ENCODE measurements around the gene LEMD2. TPM values are rescaled to one million over a fixed set of nuclear protein-coding genes. Genes with fewer than 3 reads are reported as not detected.

LEMD2 gene
- total RNA-seq, 6 experiments from 2014 or later, result 17.8 to 28.0 (median 21.8) TPM

DNA sequence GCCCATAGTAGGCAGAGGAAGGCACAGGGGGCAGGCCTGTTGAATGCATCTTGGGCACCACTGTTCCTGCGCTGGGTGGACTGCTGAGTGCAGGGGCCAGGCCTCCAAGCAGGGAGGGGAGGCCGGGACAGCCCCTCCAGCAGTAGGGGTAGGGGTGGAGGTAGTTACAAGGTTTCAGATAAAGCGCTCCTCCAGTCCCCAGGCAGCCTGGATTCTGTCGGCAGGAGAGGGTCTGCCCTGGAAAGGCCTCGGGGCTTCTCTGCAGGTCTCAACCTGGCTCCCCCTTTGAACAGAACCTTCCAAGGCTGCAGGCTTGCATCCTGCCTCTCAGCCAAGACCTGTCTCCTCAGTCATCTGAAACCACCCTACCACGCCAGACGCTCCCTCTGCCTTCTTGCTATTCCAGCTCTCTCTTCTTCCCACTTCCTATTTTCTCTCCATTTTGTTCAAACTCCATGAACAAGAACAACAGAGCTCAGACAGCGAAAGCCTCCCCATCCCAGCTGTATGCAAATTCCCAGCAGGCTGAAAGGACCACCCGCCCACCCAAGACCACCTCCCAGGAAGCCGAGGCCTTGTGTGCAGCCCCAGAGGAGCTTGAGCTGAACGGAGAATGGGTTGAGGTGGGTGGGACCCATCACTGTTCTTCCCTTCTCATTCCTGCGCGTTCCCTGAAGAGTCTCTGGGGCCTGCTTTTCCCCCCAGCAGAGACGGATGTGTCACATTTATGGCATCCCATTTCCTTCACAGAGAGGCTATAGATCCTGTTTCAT lies 13.4 kb upstream of the LEMD2 start:
- no peaks in the 10 kb centered on the region for H3K36me3 ChIP-seq
- H3K9me3 ChIP-seq, result no peaks in the 10 kb centered on the region
- H3K4me3 ChIP-seq, result no peak overlapping the region
- ATAC-seq, result no peak
- no peak for DNase-seq
- TF ChIP-seq POLR2A (IDR thresholded peaks at IDR 0.05), result no peak
- TF ChIP-seq, protein P1, sequence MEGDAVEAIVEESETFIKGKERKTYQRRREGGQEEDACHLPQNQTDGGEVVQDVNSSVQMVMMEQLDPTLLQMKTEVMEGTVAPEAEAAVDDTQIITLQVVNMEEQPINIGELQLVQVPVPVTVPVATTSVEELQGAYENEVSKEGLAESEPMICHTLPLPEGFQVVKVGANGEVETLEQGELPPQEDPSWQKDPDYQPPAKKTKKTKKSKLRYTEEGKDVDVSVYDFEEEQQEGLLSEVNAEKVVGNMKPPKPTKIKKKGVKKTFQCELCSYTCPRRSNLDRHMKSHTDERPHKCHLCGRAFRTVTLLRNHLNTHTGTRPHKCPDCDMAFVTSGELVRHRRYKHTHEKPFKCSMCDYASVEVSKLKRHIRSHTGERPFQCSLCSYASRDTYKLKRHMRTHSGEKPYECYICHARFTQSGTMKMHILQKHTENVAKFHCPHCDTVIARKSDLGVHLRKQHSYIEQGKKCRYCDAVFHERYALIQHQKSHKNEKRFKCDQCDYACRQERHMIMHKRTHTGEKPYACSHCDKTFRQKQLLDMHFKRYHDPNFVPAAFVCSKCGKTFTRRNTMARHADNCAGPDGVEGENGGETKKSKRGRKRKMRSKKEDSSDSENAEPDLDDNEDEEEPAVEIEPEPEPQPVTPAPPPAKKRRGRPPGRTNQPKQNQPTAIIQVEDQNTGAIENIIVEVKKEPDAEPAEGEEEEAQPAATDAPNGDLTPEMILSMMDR (IDR thresholded peaks at IDR 0.05), result no peak
- WGBS (ENCODE audit: insufficient coverage, low coverage, low lambda C conversion rate, missing lambda C conversion rate), result 69% methylated on average over 14 of the region's 14 CpGs
- H3K4me1 ChIP-seq, result no peaks in the 10 kb centered on the region
- intact Hi-C loops (cut with DNase I), result no loop called here
- H3K27me3 ChIP-seq, result no peaks in the 10 kb centered on the region
- no peak overlapping the region for H3K27ac ChIP-seq

DNA sequence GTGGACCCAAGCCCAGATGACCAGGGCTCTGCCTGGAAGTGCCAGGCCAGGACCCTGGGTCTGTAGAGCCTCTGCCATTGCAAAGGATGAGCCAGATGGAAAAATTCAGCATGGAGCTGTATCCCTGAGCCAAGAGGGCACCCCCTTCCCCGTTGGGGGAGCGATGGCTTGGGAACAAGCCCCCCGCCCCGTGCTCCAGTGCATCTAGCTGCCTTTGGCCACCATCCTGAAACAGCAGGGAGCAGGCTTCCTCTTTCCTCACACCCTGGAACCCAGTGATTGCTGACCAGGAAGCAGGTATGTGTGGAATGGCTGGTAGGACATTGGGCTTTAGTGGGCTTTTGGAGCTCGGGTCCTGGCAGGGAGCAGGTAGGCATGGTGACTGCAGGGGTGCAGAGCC lies 12.7 kb upstream of the LEMD2 start:
- no CpG with 5 or more reads among the region's 5 CpGs for WGBS (ENCODE audit: insufficient coverage, low coverage, low lambda C conversion rate, missing lambda C conversion rate)
- Histone ChIP-seq H3K9me3 (no peaks in the 10 kb centered on the region), H3K27me3 (no peaks in the 10 kb centered on the region), H3K36me3 (no peaks in the 10 kb centered on the region), H3K4me1 (no peaks in the 10 kb centered on the region), H3K4me3 (no peak overlapping the region), H3K27ac (no peak overlapping the region)
- intact Hi-C loops (cut with DNase I), result no loop called here
- DNase-seq (no peak), ATAC-seq (no peak)
- TF ChIP-seq, protein P1 (IDR thresholded peaks at IDR 0.05), result no peak
- TF ChIP-seq POLR2A (IDR thresholded peaks at IDR 0.05), result no peak

DNA sequence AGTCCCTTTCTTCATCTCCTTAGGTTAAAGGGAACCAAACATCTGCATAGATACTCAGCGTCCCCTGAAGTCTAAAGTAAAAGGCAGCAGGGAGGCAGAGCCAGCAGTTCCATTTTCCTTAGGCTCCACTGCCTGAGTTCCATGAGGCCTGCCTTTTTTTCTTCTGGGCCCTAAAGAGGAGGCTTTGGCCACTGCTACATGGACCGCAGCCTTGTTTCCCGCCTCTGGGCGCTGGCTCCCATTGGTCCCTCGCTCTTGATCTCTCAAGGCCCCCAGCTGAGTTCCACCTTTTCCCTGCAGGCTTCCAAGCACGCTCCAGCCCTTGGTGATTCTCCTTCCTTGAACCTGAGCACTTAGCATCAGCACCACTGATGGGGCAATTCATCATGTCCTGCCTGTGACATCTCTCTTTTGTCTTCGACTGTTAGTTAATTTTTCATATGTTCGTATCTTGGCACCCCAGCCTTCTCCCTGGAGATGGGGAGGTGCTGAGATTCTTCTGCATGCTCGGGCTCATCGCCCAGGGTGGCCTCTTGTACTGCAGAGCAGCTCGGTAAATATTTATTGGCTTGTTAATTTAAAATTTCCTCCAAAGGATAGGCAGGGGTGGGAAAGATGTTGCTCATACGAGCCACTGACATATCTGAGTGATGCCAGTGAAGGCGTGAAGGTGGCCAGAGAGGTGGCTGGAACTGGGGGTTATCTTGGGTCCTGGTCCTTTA lies 11.5 kb upstream of the LEMD2 start:
- WGBS (ENCODE audit: insufficient coverage, low coverage, low lambda C conversion rate, missing lambda C conversion rate), result 80% methylated on average over 12 of the region's 13 CpGs
- Histone ChIP-seq H3K27me3 (no peaks in the 10 kb centered on the region), H3K9me3 (no peaks in the 10 kb centered on the region), H3K4me1 (no peaks in the 10 kb centered on the region), H3K4me3 (no peak overlapping the region), H3K27ac (no peak overlapping the region), H3K36me3 (no peaks in the 10 kb centered on the region)
- ATAC-seq (no peak), DNase-seq (no peak)
- intact Hi-C loops (cut with DNase I), result no loop called here
- no peak for TF ChIP-seq POLR2A (IDR thresholded peaks at IDR 0.05)
- TF ChIP-seq, protein P1 (IDR thresholded peaks at IDR 0.05), result no peak

DNA sequence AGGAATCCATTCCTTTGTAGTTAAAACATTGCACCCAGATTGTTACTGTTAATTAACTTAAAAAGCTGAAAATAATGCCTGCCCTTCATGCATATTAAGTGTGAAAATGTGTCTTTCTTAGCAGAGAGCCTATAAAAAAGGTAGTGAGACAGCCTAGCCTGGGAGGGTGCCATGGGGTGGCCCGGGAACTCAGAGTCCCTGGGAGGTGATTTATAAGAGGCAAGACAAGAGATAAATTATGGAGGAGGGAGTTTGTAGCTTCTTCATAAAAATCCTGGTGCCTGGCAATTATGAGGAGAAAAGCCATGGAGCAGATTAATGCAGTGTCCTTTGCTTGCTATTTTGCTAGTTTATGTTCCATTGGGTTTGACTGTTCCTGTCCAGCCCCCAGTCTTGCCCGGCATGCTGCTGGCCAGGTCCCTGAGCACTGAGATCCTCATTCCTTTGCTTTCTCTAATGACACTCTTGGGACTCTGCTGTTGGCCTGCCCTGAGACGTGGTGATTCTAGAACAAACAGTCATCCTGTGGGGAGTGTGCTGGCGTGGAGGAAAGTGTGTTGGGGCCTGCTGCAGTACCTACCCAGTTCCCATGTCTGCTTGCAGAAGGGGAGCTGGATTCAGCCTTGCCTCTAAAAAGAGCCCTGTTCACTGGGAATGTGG lies 10.7 kb upstream of the LEMD2 start:
- H3K4me1 ChIP-seq, result no peaks in the 10 kb centered on the region
- TF ChIP-seq POLR2A (IDR thresholded peaks at IDR 0.05), result no peak
- TF ChIP-seq, protein P1 (IDR thresholded peaks at IDR 0.05), result no peak
- H3K9me3 ChIP-seq, result no peaks in the 10 kb centered on the region
- DNase-seq (no peak), ATAC-seq (no peak)
- H3K27ac ChIP-seq, result no peak overlapping the region
- 48% methylated on average over 4 of the region's 4 CpGs for WGBS (ENCODE audit: insufficient coverage, low coverage, low lambda C conversion rate, missing lambda C conversion rate)
- intact Hi-C loops (cut with DNase I), result no loop called here
- no peak overlapping the region for H3K4me3 ChIP-seq
- no peaks in the 10 kb centered on the region for H3K27me3 ChIP-seq
- H3K36me3 ChIP-seq, result no peaks in the 10 kb centered on the region
